GM12801 (cell line): ENCODE measurements around the gene DUSP16.

Experiments used
- TF ChIP-seq, protein P1 (sequence below): IDR thresholded peaks from one replicate; pipeline ENCODE4 v1.5.1; 2011; ENCODE audit warnings: control low read depth; ENCODE audit not compliant: insufficient read length; ENCODE audit errors: extremely low read depth

The DUSP16 gene

DNA sequence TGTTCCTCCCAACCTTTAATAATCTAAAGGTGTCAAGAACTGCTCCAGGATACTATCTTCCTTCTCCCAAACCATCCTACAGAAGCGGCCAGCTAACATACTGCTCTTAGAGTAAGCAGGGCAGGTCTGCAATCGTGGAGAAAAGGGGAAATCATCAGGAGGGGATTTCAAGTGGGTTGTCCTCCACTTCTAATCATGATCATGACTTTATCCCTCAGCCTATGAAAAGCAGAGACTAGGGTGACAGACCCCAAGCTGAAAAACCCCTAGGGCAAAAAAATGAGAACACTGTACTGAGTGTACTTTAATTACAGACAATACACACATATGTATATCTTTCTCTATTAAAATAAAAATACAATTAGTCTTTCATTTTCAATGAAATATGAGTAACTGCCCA, 13.9 kb downstream of the DUSP16 start:
- TF ChIP-seq, protein P1, sequence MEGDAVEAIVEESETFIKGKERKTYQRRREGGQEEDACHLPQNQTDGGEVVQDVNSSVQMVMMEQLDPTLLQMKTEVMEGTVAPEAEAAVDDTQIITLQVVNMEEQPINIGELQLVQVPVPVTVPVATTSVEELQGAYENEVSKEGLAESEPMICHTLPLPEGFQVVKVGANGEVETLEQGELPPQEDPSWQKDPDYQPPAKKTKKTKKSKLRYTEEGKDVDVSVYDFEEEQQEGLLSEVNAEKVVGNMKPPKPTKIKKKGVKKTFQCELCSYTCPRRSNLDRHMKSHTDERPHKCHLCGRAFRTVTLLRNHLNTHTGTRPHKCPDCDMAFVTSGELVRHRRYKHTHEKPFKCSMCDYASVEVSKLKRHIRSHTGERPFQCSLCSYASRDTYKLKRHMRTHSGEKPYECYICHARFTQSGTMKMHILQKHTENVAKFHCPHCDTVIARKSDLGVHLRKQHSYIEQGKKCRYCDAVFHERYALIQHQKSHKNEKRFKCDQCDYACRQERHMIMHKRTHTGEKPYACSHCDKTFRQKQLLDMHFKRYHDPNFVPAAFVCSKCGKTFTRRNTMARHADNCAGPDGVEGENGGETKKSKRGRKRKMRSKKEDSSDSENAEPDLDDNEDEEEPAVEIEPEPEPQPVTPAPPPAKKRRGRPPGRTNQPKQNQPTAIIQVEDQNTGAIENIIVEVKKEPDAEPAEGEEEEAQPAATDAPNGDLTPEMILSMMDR, result no peak

DNA sequence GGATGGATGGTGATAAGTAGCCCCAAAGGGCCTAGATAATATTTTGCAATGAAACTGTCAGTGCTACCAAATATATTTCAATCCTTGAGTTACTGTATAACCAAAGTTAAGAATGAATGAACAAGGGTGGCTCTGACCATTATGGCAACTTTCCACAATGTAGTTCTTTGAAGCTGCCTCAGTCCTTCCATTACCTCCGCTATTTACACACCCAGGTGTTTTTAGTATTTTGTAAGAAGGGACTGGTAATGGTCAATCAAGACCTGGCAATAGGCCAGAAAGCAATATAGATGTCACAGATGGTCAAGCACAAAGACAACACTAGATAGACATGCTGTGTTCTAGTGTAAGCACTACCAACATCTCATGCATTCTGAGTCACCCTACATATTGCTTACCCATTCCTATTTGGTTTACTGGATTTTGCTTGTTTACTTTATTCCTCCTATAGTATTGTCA, 16.3 kb downstream of the DUSP16 start:
- TF ChIP-seq, protein P1, result no peak

DNA sequence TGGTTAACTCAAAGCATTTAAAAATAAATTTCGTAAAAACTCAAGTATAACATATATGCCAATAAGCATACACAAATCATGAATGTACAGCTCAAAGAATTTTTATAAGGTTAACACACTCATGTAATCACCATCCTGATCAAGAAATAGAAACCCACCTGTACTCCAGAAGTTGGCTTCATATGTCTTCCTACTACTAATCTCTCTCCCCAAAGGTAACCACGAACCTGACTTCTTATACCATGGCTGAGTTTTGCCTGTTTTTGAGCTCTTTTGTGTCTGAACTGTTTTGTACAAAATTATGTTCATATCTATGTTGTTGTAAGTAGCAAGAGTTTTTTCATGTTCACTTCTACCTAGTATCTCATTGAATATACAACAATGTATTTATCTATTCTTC, 18.7 kb downstream of the DUSP16 start:
- TF ChIP-seq, protein P1, result no peak

DNA sequence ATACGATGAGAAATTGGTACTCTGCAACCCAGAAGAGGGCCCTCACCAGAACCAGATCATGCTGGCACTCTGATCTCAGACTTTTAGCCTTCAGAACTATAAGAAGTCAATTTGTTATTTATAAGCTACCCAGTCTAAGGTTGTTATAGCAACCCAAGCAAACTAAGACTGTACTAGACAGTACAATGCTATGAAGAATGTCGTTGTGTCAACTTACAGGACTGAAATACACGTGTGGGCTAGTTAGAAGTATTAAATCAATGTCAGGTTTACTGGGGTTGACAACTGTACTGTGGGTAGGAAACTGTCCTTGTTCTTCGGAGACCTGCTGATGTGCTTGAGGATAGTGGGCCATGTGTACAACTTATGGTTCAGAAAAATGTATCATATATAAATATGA, 19.7 kb downstream of the DUSP16 start:
- TF ChIP-seq, protein P1, result no peak

DNA sequence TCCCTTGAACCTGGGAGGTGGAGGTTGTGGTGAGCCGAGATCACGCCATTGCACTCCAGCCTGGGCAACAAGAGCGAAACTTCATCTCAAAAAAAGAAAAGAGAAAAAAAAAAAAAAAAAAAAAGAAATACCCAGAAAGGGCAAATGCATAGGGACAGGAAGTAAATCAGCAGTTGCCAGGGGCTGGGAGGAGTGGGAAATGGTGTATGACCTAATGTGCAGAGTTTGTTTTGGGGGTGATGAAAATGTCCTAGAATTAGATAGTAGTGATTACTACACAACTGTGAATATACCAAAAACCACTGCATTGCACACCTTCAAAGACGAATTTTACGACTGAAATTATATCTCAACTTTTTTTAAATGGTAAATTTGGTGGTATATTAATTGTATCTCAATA, 20.4 kb downstream of the DUSP16 start:
- TF ChIP-seq, protein P1, result no peak

DNA sequence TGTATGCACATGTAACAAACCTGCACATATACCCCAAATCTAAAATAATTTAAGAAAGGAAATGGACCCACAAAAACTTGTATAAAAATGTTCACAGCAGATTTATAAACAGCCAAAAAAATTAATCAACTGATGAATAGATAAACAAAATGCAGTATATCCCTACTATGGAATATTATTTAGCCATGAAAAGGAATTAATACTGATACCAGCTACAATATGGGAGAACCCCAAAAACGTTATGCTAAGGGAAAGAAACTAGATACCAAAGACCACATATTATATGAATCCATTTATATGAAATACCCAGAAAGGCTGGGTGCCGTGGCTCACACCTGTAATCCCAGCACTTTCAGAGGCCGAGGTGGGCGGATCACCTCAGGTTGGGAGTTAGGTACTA, 20.9 kb downstream of the DUSP16 start:
- TF ChIP-seq, protein P1, result no peak

DNA sequence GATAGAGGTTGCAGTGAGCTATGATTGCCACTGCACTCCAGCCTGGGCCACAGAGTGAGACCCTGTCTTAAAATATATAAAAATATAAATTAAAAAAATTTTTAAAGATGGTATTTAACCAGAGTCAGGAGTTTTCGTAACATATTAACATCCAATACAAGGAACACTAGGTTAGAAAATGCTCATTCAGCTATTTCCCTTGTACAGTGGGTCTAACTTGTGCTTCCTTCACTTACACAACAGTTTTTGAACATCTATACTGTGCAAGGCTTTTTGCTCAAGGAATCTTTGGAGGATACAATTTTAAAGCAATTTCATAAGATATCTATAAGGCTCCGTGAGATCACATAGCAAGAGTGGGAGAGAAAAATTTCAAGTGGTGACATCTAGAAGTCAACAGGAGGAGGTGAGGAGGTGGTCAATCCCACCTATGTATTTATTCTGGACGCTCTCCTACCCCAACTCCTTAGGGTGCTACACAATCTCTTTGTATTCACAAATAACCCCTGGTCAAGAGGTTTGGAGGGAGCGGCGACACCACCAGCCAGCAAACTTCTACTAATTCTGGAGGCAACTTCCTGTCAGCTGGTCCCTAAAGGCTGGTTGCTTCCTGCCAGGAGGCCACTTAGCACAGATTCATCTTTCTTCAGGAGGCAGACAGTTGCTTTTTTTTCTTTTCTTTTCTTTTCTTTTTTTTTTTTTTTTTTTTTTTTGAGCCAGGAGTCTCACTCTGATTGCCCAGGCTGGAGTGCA, 22.2 kb downstream of the DUSP16 start:
- TF ChIP-seq, protein P1, result no peak
